Pons (tissue), 1 donor: ENCODE results near the gene CDC42BPA.
A peak's percentile ranks its signal among the peaks of the same experiment; 100 is the strongest.

Experiments
- DNase-seq: peaks from one replicate; pipeline ENCODE4 v3.0.0-alpha.2; 2016; ENCODE audit warnings: low spot score

The CDC42BPA gene

GRCh38 chr1:227212164-227212563 lies 106.1 kb downstream of the CDC42BPA start:
- DNase-seq = no peak

GRCh38 chr1:227210604-227211003 lies 107.7 kb downstream of the CDC42BPA start:
- no peak for DNase-seq

GRCh38 chr1:227197064-227197463 lies 121.2 kb downstream of the CDC42BPA start:
- DNase-seq = no peak

GRCh38 chr1:227192163-227192562 lies 126.1 kb downstream of the CDC42BPA start:
- DNase-seq = peak; percentile 7

GRCh38 chr1:227191607-227192006 lies 126.7 kb downstream of the CDC42BPA start:
- no peak for DNase-seq

GRCh38 chr1:227190321-227190720 lies 128.0 kb downstream of the CDC42BPA start:
- DNase-seq = no peak

GRCh38 chr1:227185291-227185690 lies 133.0 kb downstream of the CDC42BPA start:
- no peak for DNase-seq

- DNase-seq = no peak
Observed at GRCh38 chr1:227182012-227182411, 136.3 kb downstream of the CDC42BPA start.

- DNase-seq = no peak
Observed at GRCh38 chr1:227175611-227176010, 142.7 kb downstream of the CDC42BPA start.

- no peak for DNase-seq
Observed at GRCh38 chr1:227174164-227174563, 144.1 kb downstream of the CDC42BPA start.

GRCh38 chr1:227170361-227171166 lies 147.7 kb downstream of the CDC42BPA start:
- no peak for DNase-seq

- no peak for DNase-seq
Observed at GRCh38 chr1:227169343-227169742, 148.9 kb downstream of the CDC42BPA start.

- DNase-seq = no peak
Observed at GRCh38 chr1:227167276-227168101, 150.8 kb downstream of the CDC42BPA start.

- no peak for DNase-seq
Observed at GRCh38 chr1:227166559-227166958, 151.7 kb downstream of the CDC42BPA start.

- DNase-seq = no peak
Observed at GRCh38 chr1:227161470-227161869, 156.8 kb downstream of the CDC42BPA start.

- DNase-seq = no peak
Observed at GRCh38 chr1:227156520-227156919, 161.8 kb downstream of the CDC42BPA start.

- DNase-seq = no peak
Observed at GRCh38 chr1:227155688-227156087, 162.6 kb downstream of the CDC42BPA start.

- no peak for DNase-seq
Observed at GRCh38 chr1:227155004-227155403, 163.3 kb downstream of the CDC42BPA start.

GRCh38 chr1:227152525-227152924 lies 165.8 kb downstream of the CDC42BPA start:
- DNase-seq = no peak

GRCh38 chr1:227140376-227140775 lies 177.9 kb downstream of the CDC42BPA start:
- DNase-seq = no peak

GRCh38 chr1:227136210-227136820 lies 182.0 kb downstream of the CDC42BPA start:
- DNase-seq = no peak

- no peak for DNase-seq
Observed at GRCh38 chr1:227134686-227135314, 183.5 kb downstream of the CDC42BPA start.
